CD4-positive, alpha-beta T cell treated with Interferon gamma for 1 hour (primary cell): ENCODE measurements around the gene CKS2.
"Not testable (repeated sequence)": the region's sequence is repeated elsewhere in the genome, so short reads cannot be mapped to it uniquely, and the experiment has no call there.

Experiments
- DNase-seq: peaks from one replicate; pipeline ENCODE4 v3.0.0-alpha.2; 2020

The CKS2 gene

GRCh38 chr9:89311346-89312221 is 589 bp downstream of the CKS2 start:
- no peak for DNase-seq

- no peak for DNase-seq
Observed at GRCh38 chr9:89312222-89312571, 1.2 kb downstream of the CKS2 start.

- no peak for DNase-seq
Observed at GRCh38 chr9:89313842-89314241, 2.8 kb downstream of the CKS2 start.

- no peak for DNase-seq
Observed at GRCh38 chr9:89314955-89315354, 4.0 kb downstream of the CKS2 start.

- DNase-seq, result no peak
Observed at GRCh38 chr9:89315482-89315881, 4.5 kb downstream of the CKS2 start.

- DNase-seq, result no peak
Observed at GRCh38 chr9:89317282-89317681, 6.3 kb downstream of the CKS2 start.

- DNase-seq, result peak; percentile 94
Observed at GRCh38 chr9:89318123-89319014, 7.4 kb downstream of the CKS2 start, which contains the start of gene SECISBP2. Gene SECISBP2 (plus strand): TSS chr9:89318500. CDS start chr9:89318577, 77 bp downstream.

GRCh38 chr9:89319015-89319905 is 8.3 kb downstream of the CKS2 start:
- no peak for DNase-seq

- no peak for DNase-seq
Observed at GRCh38 chr9:89323390-89323789, 12.4 kb downstream of the CKS2 start.

- no peak for DNase-seq
Observed at GRCh38 chr9:89325733-89326132, 14.7 kb downstream of the CKS2 start.

GRCh38 chr9:89328064-89328463 is 17.1 kb downstream of the CKS2 start:
- DNase-seq, result no peak

- no peak for DNase-seq
Observed at GRCh38 chr9:89329917-89330316, 18.9 kb downstream of the CKS2 start.

GRCh38 chr9:89330513-89330912 is 19.5 kb downstream of the CKS2 start:
- DNase-seq, result no peak

- no peak for DNase-seq
Observed at GRCh38 chr9:89339807-89340206, 28.8 kb downstream of the CKS2 start.

GRCh38 chr9:89340332-89340731 is 29.3 kb downstream of the CKS2 start:
- no peak for DNase-seq

GRCh38 chr9:89342213-89342612 is 31.2 kb downstream of the CKS2 start:
- no peak for DNase-seq

- no peak for DNase-seq
Observed at GRCh38 chr9:89342948-89343347, 32.0 kb downstream of the CKS2 start.

GRCh38 chr9:89343812-89344211 is 32.8 kb downstream of the CKS2 start:
- DNase-seq, result not testable (repeated sequence)

- no peak for DNase-seq
Observed at GRCh38 chr9:89345476-89345875, 34.5 kb downstream of the CKS2 start.

- DNase-seq, result no peak
Observed at GRCh38 chr9:89346696-89347095, 35.7 kb downstream of the CKS2 start.

GRCh38 chr9:89347651-89348050 is 36.7 kb downstream of the CKS2 start:
- no peak for DNase-seq

GRCh38 chr9:89349607-89350006 is 38.6 kb downstream of the CKS2 start:
- DNase-seq, result no peak
